Measurements from ENCODE around the gene S100A5. TPM values are rescaled to one million over a fixed set of nuclear protein-coding genes. Genes with fewer than 3 reads are reported as not detected.

Gene S100A5
- total RNA-seq, 4 donors from 2014 or later, result 2.2 to 12.6 (median 6.5) TPM

Other genes starting within 250 kb of the S100A5 start
- gene PGLYRP3, start 228.0 kb downstream of the S100A5 start, total RNA-seq, result not detected
- not detected for gene PGLYRP4, start 192.1 kb downstream of the S100A5 start, total RNA-seq
- gene S100A9, start 183.1 kb downstream of the S100A5 start, total RNA-seq, result 100 to 1,000 TPM in 1 of 4 donors, 10 to 100 TPM in 3; 36.2 to 285 (median 66.0) TPM
- not detected for gene S100A12, start 165.3 kb downstream of the S100A5 start, total RNA-seq
- 10 to 100 TPM in 1 of 4 donors, 1 to 10 TPM in 2, not detected in 1; 2.8 to 35.6 (median 6.2) TPM for gene S100A8, start 149.9 kb downstream of the S100A5 start, total RNA-seq
- gene S100A7A, start 124.4 kb downstream of the S100A5 start, total RNA-seq, result not detected
- gene S100A7, start 80.3 kb downstream of the S100A5 start, total RNA-seq, result not detected
- gene S100A6, start 4.9 kb downstream of the S100A5 start, total RNA-seq, result 100 to 1,000 TPM; 128 to 573 (median 360) TPM
- gene S100A4, start 4.9 kb upstream of the S100A5 start, total RNA-seq, result 100 to 1,000 TPM in 2 of 4 donors, 10 to 100 TPM in 2; 57.3 to 251 (median 133) TPM
- gene S100A3, start 8.3 kb upstream of the S100A5 start, total RNA-seq, result 1 to 10 TPM in 1 of 4 donors, under 1 TPM in 1, not detected in 2; 0.83 to 1.7 TPM
- gene S100A2, start 24.9 kb upstream of the S100A5 start, total RNA-seq, result 10 to 100 TPM in 1 of 4 donors, 1 to 10 TPM in 3; 2.6 to 10.1 (median 5.9) TPM
- gene S100A16, start 72.2 kb upstream of the S100A5 start, total RNA-seq, result 100 to 1,000 TPM in 1 of 4 donors, 10 to 100 TPM in 3; 62.7 to 104 (median 76.3) TPM
- gene S100A14, start 75.4 kb upstream of the S100A5 start, total RNA-seq, result 100 to 1,000 TPM; 112 to 175 (median 132) TPM
- gene S100A13, start 86.6 kb upstream of the S100A5 start, total RNA-seq, result 100 to 1,000 TPM; 219 to 545 (median 343) TPM
- gene S100A1, start 87.5 kb upstream of the S100A5 start, total RNA-seq, result 100 to 1,000 TPM; 139 to 498 (median 231) TPM
- gene CHTOP, start 93.1 kb upstream of the S100A5 start, total RNA-seq, result 100 to 1,000 TPM in 3 of 4 donors, 10 to 100 TPM in 1; 99.1 to 124 (median 105) TPM
- 10 to 100 TPM; 52.0 to 71.9 (median 63.9) TPM for gene SNAPIN, start 117.8 kb upstream of the S100A5 start, total RNA-seq
- gene ILF2, start 130.1 kb upstream of the S100A5 start, total RNA-seq, result 100 to 1,000 TPM; 111 to 167 (median 151) TPM
- 10 to 100 TPM; 20.9 to 35.1 (median 30.0) TPM for gene NPR1, start 137.8 kb upstream of the S100A5 start, total RNA-seq
- 10 to 100 TPM; 50.0 to 60.9 (median 56.3) TPM for gene INTS3, start 187.1 kb upstream of the S100A5 start, total RNA-seq
- gene SLC27A3, start 234.5 kb upstream of the S100A5 start, total RNA-seq, result 10 to 100 TPM; 14.4 to 32.5 (median 23.2) TPM

Data from thyroid gland (tissue), 4 donors.